ENCODE results near the gene CEP128.
A peak's percentile ranks its signal among the peaks of the same experiment; 100 is the strongest.

CEP128 gene

GRCh38 chr14:80692903-80693302, 248.6 kb downstream of the CEP128 start:
- Histone ChIP-seq H3K4me2 (ENCODE audit: low read length) (no peak overlapping the region), H3K79me2 (ENCODE audit: control insufficient read depth, insufficient read depth, low read length, poor library complexity) (no peaks in the 10 kb centered on the region), H3K9ac (ENCODE audit: low read length) (no peak overlapping the region), H3K4ac (ENCODE audit: low read depth, low read length) (no peak overlapping the region), H3K18ac (ENCODE audit: low read length) (no peak overlapping the region), H4K12ac (ENCODE audit: low read depth, low read length) (no peak overlapping the region), H3K9me3 (ENCODE audit: insufficient read depth, low read depth, low read length) (no peaks in the 10 kb centered on the region), H4K91ac (ENCODE audit: low read depth, low read length) (no peak overlapping the region), H3K27ac (ENCODE audit: low read depth, low read length) (no peak overlapping the region), H3K36me3 (ENCODE audit: control insufficient read depth in 1 of 2, insufficient read depth in 2 of 2, low read length in 2 of 2) (no peaks in the 10 kb centered on the region), H3K23ac (ENCODE audit: low read length) (no peak overlapping the region), H3K79me1 (ENCODE audit: low read length) (no peaks in the 10 kb centered on the region), H3K4me3 (ENCODE audit: low read depth, low read length) (no peak overlapping the region), H2BK12ac (ENCODE audit: low read length) (no peak overlapping the region), H3K27me3 (ENCODE audit: insufficient read depth, low read length) (no peaks in the 10 kb centered on the region), H3K4me1 (ENCODE audit: control insufficient read depth in 1 of 2, insufficient read depth in 2 of 2, low read length in 2 of 2) (no peaks in the 10 kb centered on the region), H4K8ac (ENCODE audit: low read depth, low read length) (no peak overlapping the region), H2AFZ (ENCODE audit: insufficient read depth, low read length, poor library complexity) (no peak overlapping the region), H2BK120ac (ENCODE audit: insufficient read depth, low read length, poor library complexity) (no peak overlapping the region), H2BK5ac (ENCODE audit: low read depth, low read length, poor library complexity) (no peak overlapping the region), H2AK5ac (ENCODE audit: low read length) (no peak overlapping the region), H3K14ac (ENCODE audit: low read length) (no peak overlapping the region)
- DNase-seq, result no peak
- WGBS (ENCODE audit: extremely low coverage, insufficient coverage, insufficient read length), result no CpG with 5 or more reads among the region's 3 CpGs

DNA sequence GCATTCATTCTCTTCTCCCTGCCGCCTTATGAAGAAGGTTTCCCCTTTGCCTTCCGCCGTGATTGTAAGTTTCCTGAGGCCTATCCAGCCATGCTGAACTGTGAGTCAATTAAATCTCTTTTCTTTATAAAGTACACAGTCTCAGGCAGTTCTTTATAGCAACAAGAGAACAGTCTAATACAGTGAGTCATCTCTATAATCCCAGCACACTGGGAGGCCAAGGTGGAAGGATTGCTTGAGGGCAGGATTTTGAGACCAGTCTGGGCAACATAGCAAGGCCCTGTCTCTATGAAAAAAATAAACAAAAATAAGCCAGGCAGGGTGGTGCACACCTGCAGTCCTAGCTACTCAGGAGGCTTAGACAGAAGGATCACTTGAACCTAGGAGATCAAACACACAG, 259.9 kb downstream of the CEP128 start:
- no peak overlapping the region for H2AK5ac ChIP-seq (ENCODE audit: low read length)
- H4K8ac ChIP-seq (ENCODE audit: low read depth, low read length), result no peak overlapping the region
- no peak overlapping the region for H3K23ac ChIP-seq (ENCODE audit: low read length)
- peaks cover 5 to 9% of the 10 kb centered on the region in 2 experiments for H3K36me3 ChIP-seq (ENCODE audit: control insufficient read depth in 1 of 2, insufficient read depth in 2 of 2, low read length in 2 of 2)
- H2AFZ ChIP-seq (ENCODE audit: insufficient read depth, low read length, poor library complexity), result no peak overlapping the region
- no peak overlapping the region for H3K4me3 ChIP-seq (ENCODE audit: low read depth, low read length)
- H2BK120ac ChIP-seq (ENCODE audit: insufficient read depth, low read length, poor library complexity), result no peak overlapping the region
- no peak overlapping the region for H4K12ac ChIP-seq (ENCODE audit: low read depth, low read length)
- no peak overlapping the region for H3K4ac ChIP-seq (ENCODE audit: low read depth, low read length)
- H3K79me1 ChIP-seq (ENCODE audit: low read length), result no peaks in the 10 kb centered on the region
- H4K91ac ChIP-seq (ENCODE audit: low read depth, low read length), result no peak overlapping the region
- H2BK12ac ChIP-seq (ENCODE audit: low read length), result no peak overlapping the region
- no peaks in the 10 kb centered on the region for H3K27me3 ChIP-seq (ENCODE audit: insufficient read depth, low read length)
- peaks cover 12% of the 10 kb centered on the region for H3K9me3 ChIP-seq (ENCODE audit: insufficient read depth, low read depth, low read length)
- H3K18ac ChIP-seq (ENCODE audit: low read length), result no peak overlapping the region
- no peak overlapping the region for H3K9ac ChIP-seq (ENCODE audit: low read length)
- no peak overlapping the region for H2BK5ac ChIP-seq (ENCODE audit: low read depth, low read length, poor library complexity)
- no peak overlapping the region for H3K4me2 ChIP-seq (ENCODE audit: low read length)
- peaks cover 0 to 2% of the 10 kb centered on the region in 2 experiments for H3K4me1 ChIP-seq (ENCODE audit: control insufficient read depth in 1 of 2, insufficient read depth in 2 of 2, low read length in 2 of 2)
- H3K14ac ChIP-seq (ENCODE audit: low read length), result no peak overlapping the region
- H3K27ac ChIP-seq (ENCODE audit: low read depth, low read length), result no peak overlapping the region
- H3K79me2 ChIP-seq (ENCODE audit: control insufficient read depth, insufficient read depth, low read length, poor library complexity), result no peaks in the 10 kb centered on the region
- WGBS (ENCODE audit: extremely low coverage, insufficient coverage, insufficient read length), result no CpG with 5 or more reads among the region's 3 CpGs
- DNase-seq, result peak; percentile 21 to 72

GRCh38 chr14:80679273-80679672, 262.3 kb downstream of the CEP128 start:
- no peak overlapping the region for H3K9ac ChIP-seq (ENCODE audit: low read length)
- H2AFZ ChIP-seq (ENCODE audit: insufficient read depth, low read length, poor library complexity), result no peak overlapping the region
- no peak overlapping the region for H3K4me3 ChIP-seq (ENCODE audit: low read depth, low read length)
- no peaks in the 10 kb centered on the region for H3K79me1 ChIP-seq (ENCODE audit: low read length)
- no peak overlapping the region for H3K18ac ChIP-seq (ENCODE audit: low read length)
- H3K36me3 ChIP-seq (ENCODE audit: control insufficient read depth in 1 of 2, insufficient read depth in 2 of 2, low read length in 2 of 2), result peaks cover 5 to 9% of the 10 kb centered on the region in 2 experiments
- H3K27ac ChIP-seq (ENCODE audit: low read depth, low read length), result no peak overlapping the region
- H3K4ac ChIP-seq (ENCODE audit: low read depth, low read length), result no peak overlapping the region
- H3K79me2 ChIP-seq (ENCODE audit: control insufficient read depth, insufficient read depth, low read length, poor library complexity), result no peaks in the 10 kb centered on the region
- peak in 1 of 2 donors; percentile 51 for DNase-seq
- H4K8ac ChIP-seq (ENCODE audit: low read depth, low read length), result no peak overlapping the region
- H2AK5ac ChIP-seq (ENCODE audit: low read length), result no peak overlapping the region
- no peak overlapping the region for H2BK12ac ChIP-seq (ENCODE audit: low read length)
- peaks cover 12% of the 10 kb centered on the region for H3K9me3 ChIP-seq (ENCODE audit: insufficient read depth, low read depth, low read length)
- no peak overlapping the region for H2BK5ac ChIP-seq (ENCODE audit: low read depth, low read length, poor library complexity)
- H3K27me3 ChIP-seq (ENCODE audit: insufficient read depth, low read length), result no peaks in the 10 kb centered on the region
- H3K14ac ChIP-seq (ENCODE audit: low read length), result no peak overlapping the region
- H3K4me1 ChIP-seq (ENCODE audit: control insufficient read depth in 1 of 2, insufficient read depth in 2 of 2, low read length in 2 of 2), result peaks cover 0 to 2% of the 10 kb centered on the region in 2 experiments
- H2BK120ac ChIP-seq (ENCODE audit: insufficient read depth, low read length, poor library complexity), result no peak overlapping the region
- no peak overlapping the region for H4K12ac ChIP-seq (ENCODE audit: low read depth, low read length)
- no peak overlapping the region for H3K4me2 ChIP-seq (ENCODE audit: low read length)
- WGBS (ENCODE audit: extremely low coverage, insufficient coverage, insufficient read length), result no CpG with 5 or more reads among the region's 5 CpGs
- H3K23ac ChIP-seq (ENCODE audit: low read length), result no peak overlapping the region
- H4K91ac ChIP-seq (ENCODE audit: low read depth, low read length), result no peak overlapping the region

DNA sequence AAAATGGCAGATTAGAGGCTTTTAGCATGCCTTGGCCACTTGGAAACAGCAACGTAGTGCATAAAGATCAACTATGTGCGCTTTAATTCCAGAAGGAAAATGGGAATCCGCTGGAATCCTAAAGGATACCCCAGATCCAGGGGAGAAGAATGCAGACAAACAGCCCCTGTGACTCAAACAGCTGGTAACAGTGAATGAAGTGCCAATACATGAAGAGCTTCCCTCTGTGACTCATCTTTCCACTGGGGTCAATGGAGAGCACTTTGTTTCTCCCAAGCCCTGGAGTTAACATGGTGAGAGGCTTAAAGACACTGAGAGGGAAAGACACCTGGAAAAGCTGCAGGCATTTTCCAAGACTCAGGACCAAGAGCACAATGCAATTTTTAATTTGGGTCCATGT, 263.1 kb downstream of the CEP128 start:
- H2BK12ac ChIP-seq (ENCODE audit: low read length), result no peak overlapping the region
- H3K4me1 ChIP-seq (ENCODE audit: control insufficient read depth in 1 of 2, insufficient read depth in 2 of 2, low read length in 2 of 2), result peaks cover 0 to 2% of the 10 kb centered on the region in 2 experiments
- no peak overlapping the region for H3K18ac ChIP-seq (ENCODE audit: low read length)
- DNase-seq, result peak in 1 of 2 donors; percentile 15
- no peaks in the 10 kb centered on the region for H3K79me2 ChIP-seq (ENCODE audit: control insufficient read depth, insufficient read depth, low read length, poor library complexity)
- H2BK120ac ChIP-seq (ENCODE audit: insufficient read depth, low read length, poor library complexity), result no peak overlapping the region
- H3K14ac ChIP-seq (ENCODE audit: low read length), result no peak overlapping the region
- no peak overlapping the region for H3K23ac ChIP-seq (ENCODE audit: low read length)
- no peak overlapping the region for H3K4me3 ChIP-seq (ENCODE audit: low read depth, low read length)
- H2AK5ac ChIP-seq (ENCODE audit: low read length), result no peak overlapping the region
- no peak overlapping the region for H3K4ac ChIP-seq (ENCODE audit: low read depth, low read length)
- no peaks in the 10 kb centered on the region for H3K27me3 ChIP-seq (ENCODE audit: insufficient read depth, low read length)
- no peak overlapping the region for H4K12ac ChIP-seq (ENCODE audit: low read depth, low read length)
- no peak overlapping the region for H2AFZ ChIP-seq (ENCODE audit: insufficient read depth, low read length, poor library complexity)
- no peak overlapping the region for H3K27ac ChIP-seq (ENCODE audit: low read depth, low read length)
- H3K79me1 ChIP-seq (ENCODE audit: low read length), result no peaks in the 10 kb centered on the region
- peaks cover 5 to 9% of the 10 kb centered on the region in 2 experiments for H3K36me3 ChIP-seq (ENCODE audit: control insufficient read depth in 1 of 2, insufficient read depth in 2 of 2, low read length in 2 of 2)
- H3K9ac ChIP-seq (ENCODE audit: low read length), result no peak overlapping the region
- no peak overlapping the region for H2BK5ac ChIP-seq (ENCODE audit: low read depth, low read length, poor library complexity)
- no CpG with 5 or more reads among the region's 3 CpGs for WGBS (ENCODE audit: extremely low coverage, insufficient coverage, insufficient read length)
- peaks cover 12% of the 10 kb centered on the region for H3K9me3 ChIP-seq (ENCODE audit: insufficient read depth, low read depth, low read length)
- no peak overlapping the region for H4K91ac ChIP-seq (ENCODE audit: low read depth, low read length)
- no peak overlapping the region for H4K8ac ChIP-seq (ENCODE audit: low read depth, low read length)
- H3K4me2 ChIP-seq (ENCODE audit: low read length), result no peak overlapping the region
